Uterus (tissue), 4 donors: ENCODE data around the gene CFAP61. TPM values are rescaled to one million over a fixed set of nuclear protein-coding genes. Genes with fewer than 3 reads are reported as not detected.

ENCODE experiments used
- DNase-seq, 2 donors: peaks; one replicate each; pipeline ENCODE4 v3.0.0-alpha.2; 2019 to 2020
- H3K27ac ChIP-seq, 2 donors: fragments of 200-600 bp; sonication (generic); 1 replicate in 1 of 2; 2 replicates in 1 of 2; pipeline ENCODE4 v1.5.1; 2016 to 2018
- H3K27me3 ChIP-seq, 2 donors: fragments of 200-600 bp; sonication (generic); one replicate each; pipeline ENCODE4 v1.5.1; 2018 to 2019; ENCODE audit warnings: control low read depth in 1 of 2
- H3K36me3 ChIP-seq, 2 donors: fragments of 200-600 bp; sonication (generic); one replicate each; pipeline ENCODE4 v1.5.1; 2019; ENCODE audit warnings: control low read depth in 1 of 2
- H3K4me1 ChIP-seq, 2 donors: fragments of 200-600 bp; sonication (generic); one replicate each; pipeline ENCODE4 v1.5.1; 2018 to 2019; ENCODE audit warnings: control low read depth in 1 of 2
- H3K4me3 ChIP-seq, 2 donors: fragments of 200-600 bp; sonication (generic); 1 replicate in 1 of 2; 2 replicates in 1 of 2; pipeline ENCODE4 v1.5.1; 2018 to 2019; ENCODE audit warnings: mild to moderate bottlenecking in 1 of 2
- H3K9me3 ChIP-seq, 2 donors: fragments of 200-600 bp; sonication (generic); one replicate each; pipeline ENCODE4 v1.5.1; 2019; ENCODE audit warnings: control low read depth in 1 of 2
- POLR2A ChIP-seq, 2 donors: fragments of 450-650 bp; IDR thresholded peaks; one replicate each; pipeline ENCODE4 v1.6.1; 2016; ENCODE audit warnings: antibody characterized with exemption in 2 of 2, mild to moderate bottlenecking in 1 of 2, moderate library complexity in 1 of 2
- intact Hi-C: fragments of 100-400 bp; cut with DNase I; formaldehyde crosslinking; loops from one replicate; pipeline ENCODE4 v1.15.1; 2023; ENCODE audit warnings: low total_unique reads
- total RNA-seq, 4 donors: library from RNA; depleted of rRNA in 3 of 4; stranded (reverse); fragments of >200 nt in 3 of 4; gene quantifications; one replicate each; pipeline versions ENCODE4 v1.1.0 to v1.2.4, GENCODE V29; 2014 to 2023
- TF ChIP-seq, protein P1 (sequence below), 4 experiments: fragments of 200-600 bp in 2 of 4; fragments of 450-650 bp in 2 of 4; sonication (generic) in 2 of 4; IDR thresholded peaks; one replicate each; pipeline ENCODE4 v1.5.1; 2016 to 2019; ENCODE audit warnings: antibody characterized with exemption in 4 of 4, mild to moderate bottlenecking in 2 of 4, moderate library complexity in 1 of 4
- donor health status: DM: yes; HTN: yes; CAD: no.

Gene CFAP61
- total RNA-seq, 4 donors from 2014 or later = 3.0 to 8.2 (median 7.5) TPM; not detected in 1

DNA sequence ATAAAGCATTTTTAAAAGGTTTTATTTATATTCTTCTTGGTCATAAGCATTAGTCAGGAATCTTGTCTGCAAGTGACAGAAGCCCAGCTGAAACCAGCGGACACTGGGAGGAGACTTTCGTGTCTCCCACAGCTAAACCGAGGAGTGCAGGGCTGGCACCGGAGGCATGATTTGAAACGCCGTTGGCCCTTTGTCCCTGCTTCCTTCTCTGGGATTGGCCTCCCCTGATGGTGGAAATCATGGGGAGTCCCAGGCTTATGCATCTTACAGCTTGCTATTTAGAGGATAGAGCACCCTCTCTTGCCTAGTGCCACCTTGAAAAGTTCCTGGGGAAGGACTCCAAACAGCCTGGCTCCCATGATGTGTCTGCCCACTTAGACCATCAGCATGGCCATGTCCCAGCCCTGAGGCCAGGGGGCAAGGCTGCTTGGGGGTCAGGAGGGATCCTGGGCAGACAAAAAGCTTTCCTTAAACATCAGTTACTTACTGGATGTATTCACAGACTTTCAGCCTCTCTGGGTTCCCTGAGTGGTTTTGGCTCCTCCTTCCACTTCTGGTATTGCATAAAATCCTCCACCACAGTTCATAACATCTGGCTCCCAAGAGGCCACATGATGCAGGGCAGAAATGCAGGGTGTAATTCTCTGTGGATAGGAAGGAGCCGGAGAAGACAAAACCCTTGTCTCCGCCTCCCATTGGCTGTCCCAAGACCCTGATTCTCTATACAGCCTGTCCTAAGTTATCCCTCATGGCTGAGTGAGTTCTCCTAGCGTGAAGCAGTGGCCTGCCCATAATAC is 266.2 kb downstream of the CFAP61 start:
- no peaks in the 10 kb centered on the region for H3K27me3 ChIP-seq
- H3K9me3 ChIP-seq = no peaks in the 10 kb centered on the region
- H3K4me3 ChIP-seq = no peak overlapping the region
- TF ChIP-seq POLR2A (IDR thresholded peaks at IDR 0.05) = no peak
- TF ChIP-seq, protein P1, sequence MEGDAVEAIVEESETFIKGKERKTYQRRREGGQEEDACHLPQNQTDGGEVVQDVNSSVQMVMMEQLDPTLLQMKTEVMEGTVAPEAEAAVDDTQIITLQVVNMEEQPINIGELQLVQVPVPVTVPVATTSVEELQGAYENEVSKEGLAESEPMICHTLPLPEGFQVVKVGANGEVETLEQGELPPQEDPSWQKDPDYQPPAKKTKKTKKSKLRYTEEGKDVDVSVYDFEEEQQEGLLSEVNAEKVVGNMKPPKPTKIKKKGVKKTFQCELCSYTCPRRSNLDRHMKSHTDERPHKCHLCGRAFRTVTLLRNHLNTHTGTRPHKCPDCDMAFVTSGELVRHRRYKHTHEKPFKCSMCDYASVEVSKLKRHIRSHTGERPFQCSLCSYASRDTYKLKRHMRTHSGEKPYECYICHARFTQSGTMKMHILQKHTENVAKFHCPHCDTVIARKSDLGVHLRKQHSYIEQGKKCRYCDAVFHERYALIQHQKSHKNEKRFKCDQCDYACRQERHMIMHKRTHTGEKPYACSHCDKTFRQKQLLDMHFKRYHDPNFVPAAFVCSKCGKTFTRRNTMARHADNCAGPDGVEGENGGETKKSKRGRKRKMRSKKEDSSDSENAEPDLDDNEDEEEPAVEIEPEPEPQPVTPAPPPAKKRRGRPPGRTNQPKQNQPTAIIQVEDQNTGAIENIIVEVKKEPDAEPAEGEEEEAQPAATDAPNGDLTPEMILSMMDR (IDR thresholded peaks at IDR 0.05) = no peak
- intact Hi-C loops = no loop called here
- H3K36me3 ChIP-seq = no peaks in the 10 kb centered on the region
- H3K27ac ChIP-seq = no peak overlapping the region
- no peak for DNase-seq
- no peaks in the 10 kb centered on the region for H3K4me1 ChIP-seq

DNA sequence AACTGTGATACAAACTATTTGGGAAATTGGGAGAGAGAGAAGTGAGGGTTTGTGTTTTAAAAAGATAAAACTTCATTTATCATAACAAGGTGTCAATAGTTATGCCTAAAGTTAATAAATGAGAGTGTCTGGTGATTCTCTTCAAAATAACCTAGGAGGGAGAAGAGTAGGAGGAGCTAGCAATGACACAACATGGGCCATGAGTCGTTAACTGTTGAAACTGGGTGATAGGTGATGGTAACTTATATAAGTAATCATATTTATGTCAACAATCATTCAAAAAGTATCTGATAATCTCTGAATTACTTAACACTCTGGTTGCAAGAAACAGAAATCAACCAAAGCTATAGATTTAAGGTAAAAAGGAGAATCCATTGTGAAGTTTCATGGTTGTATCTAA is 268.8 kb downstream of the CFAP61 start:
- Histone ChIP-seq H3K27ac (no peak overlapping the region), H3K9me3 (no peaks in the 10 kb centered on the region), H3K36me3 (no peaks in the 10 kb centered on the region), H3K4me3 (no peak overlapping the region), H3K4me1 (no peaks in the 10 kb centered on the region), H3K27me3 (no peaks in the 10 kb centered on the region)
- intact Hi-C loops = no loop called here
- TF ChIP-seq, protein P1 (IDR thresholded peaks at IDR 0.05) = no peak
- no peak for TF ChIP-seq POLR2A (IDR thresholded peaks at IDR 0.05)
- no peak for DNase-seq

DNA sequence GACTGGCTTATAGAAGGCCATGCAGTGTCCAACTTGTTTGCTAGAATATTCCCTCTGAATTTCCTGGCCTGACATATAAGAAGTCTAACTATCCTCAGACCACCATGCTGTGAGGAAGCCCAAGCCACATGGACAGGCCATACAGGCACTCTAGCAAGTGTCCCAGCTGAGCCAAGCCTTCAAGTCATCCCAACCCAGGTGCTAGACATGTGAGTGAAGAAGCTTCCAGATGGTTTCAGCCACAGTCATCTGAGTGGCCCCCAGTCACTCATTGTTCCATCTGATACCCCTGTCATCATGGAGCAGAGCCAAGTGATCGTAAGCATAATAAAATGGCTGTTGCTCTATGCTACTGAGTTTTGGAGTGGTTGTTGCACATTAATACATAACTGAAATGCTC is 269.6 kb downstream of the CFAP61 start:
- intact Hi-C loops = no loop called here
- TF ChIP-seq, protein P1 (IDR thresholded peaks at IDR 0.05) = no peak
- TF ChIP-seq POLR2A (IDR thresholded peaks at IDR 0.05) = no peak
- H3K27me3 ChIP-seq = no peaks in the 10 kb centered on the region

DNA sequence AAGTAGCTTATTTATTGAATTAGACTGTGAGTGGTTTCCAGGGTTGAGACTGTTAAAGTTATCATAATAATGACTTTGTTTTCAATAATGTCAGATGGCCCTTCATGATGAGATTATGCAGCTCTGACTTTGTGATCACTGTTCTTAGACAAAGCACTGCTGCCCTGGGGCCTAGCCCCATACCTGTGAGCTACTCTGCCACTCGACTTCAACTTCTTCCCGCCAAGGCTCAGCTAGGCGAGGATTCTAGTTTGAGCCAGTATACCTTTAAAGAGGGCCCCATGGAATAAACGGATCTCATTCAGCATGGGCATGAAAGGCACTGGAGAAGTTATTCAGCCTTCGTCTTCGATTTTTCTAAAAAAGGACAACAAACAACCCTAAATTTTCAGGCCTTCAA is 270.6 kb downstream of the CFAP61 start:
- Histone ChIP-seq H3K4me1 (no peaks in the 10 kb centered on the region), H3K36me3 (no peaks in the 10 kb centered on the region), H3K4me3 (no peak overlapping the region), H3K27ac (no peak overlapping the region), H3K9me3 (no peaks in the 10 kb centered on the region), H3K27me3 (no peaks in the 10 kb centered on the region)
- DNase-seq = no peak
- TF ChIP-seq, protein P1 (IDR thresholded peaks at IDR 0.05) = no peak
- TF ChIP-seq POLR2A (IDR thresholded peaks at IDR 0.05) = no peak
- intact Hi-C loops = no loop called here

More for the DNA sequence above, 269.6 kb downstream of the CFAP61 start:
- DNase-seq = no peak
- Histone ChIP-seq H3K9me3 (no peaks in the 10 kb centered on the region), H3K4me3 (no peak overlapping the region), H3K27ac (no peak overlapping the region), H3K36me3 (no peaks in the 10 kb centered on the region), H3K4me1 (no peaks in the 10 kb centered on the region)

DNA sequence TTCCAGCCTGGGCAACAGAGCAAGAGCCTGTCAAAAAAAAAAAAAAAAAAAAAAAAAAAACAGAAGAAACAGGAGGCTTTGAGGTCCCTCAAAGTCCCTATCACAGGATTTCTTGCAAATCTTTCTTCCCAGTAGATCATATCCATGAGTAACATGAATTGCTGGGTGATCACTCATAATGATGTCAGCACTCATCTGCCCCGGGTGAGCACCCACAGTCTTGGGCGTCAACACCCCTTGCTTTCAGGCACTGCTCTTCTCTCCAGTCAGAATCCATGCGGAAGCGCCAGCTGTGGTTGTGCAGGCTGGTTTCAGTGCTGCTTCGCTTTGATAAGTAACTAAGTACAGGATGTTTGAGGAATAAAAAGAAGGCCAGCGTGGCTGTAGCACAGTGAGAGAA is 275.4 kb downstream of the CFAP61 start:
- DNase-seq = no peak
- Histone ChIP-seq H3K27ac (no peak overlapping the region), H3K4me1 (no peaks in the 10 kb centered on the region), H3K9me3 (no peaks in the 10 kb centered on the region), H3K36me3 (no peaks in the 10 kb centered on the region), H3K27me3 (no peaks in the 10 kb centered on the region), H3K4me3 (no peak overlapping the region)
- TF ChIP-seq, protein P1 (IDR thresholded peaks at IDR 0.05) = no peak
- TF ChIP-seq POLR2A (IDR thresholded peaks at IDR 0.05) = no peak
- intact Hi-C loops = no loop called here
